ENCODE measurements around the gene GLTP.

Gene GLTP

GRCh38 chr12:109835827-109836226, 44.5 kb downstream of the GLTP start:
- no peaks in the 10 kb centered on the region for H3K27me3 ChIP-seq (ENCODE audit: control insufficient read depth, insufficient read depth, low read length)
- H3K4me2 ChIP-seq (ENCODE audit: low read length), result no peak overlapping the region
- peaks cover 6% of the 10 kb centered on the region for H3K4me1 ChIP-seq
- H3K4me3 ChIP-seq (ENCODE audit: low read depth, low read length), result no peak overlapping the region
- no peak for TF ChIP-seq CTCF (IDR thresholded peaks at IDR 0.05)
- no peak overlapping the region for H3K27ac ChIP-seq
- H3K36me3 ChIP-seq (ENCODE audit: control insufficient read depth, insufficient read depth, low read length), result no peaks in the 10 kb centered on the region
- H2AFZ ChIP-seq, result no peak overlapping the region
- H3K9me3 ChIP-seq (ENCODE audit: control insufficient read depth, low read length), result no peaks in the 10 kb centered on the region
- no peaks in the 10 kb centered on the region for H3K79me2 ChIP-seq
- no peak overlapping the region for H3K9ac ChIP-seq

GRCh38 chr12:109833307-109834189, 46.8 kb downstream of the GLTP start, which contains the start of gene TRPV4:
TRPV4 (minus strand) TSS chr12:109833398; CDS start chr12:109814796, 18,602 bp downstream.
- Histone ChIP-seq H3K36me3 (ENCODE audit: control insufficient read depth, insufficient read depth, low read length) (no peaks in the 10 kb centered on the region), H3K9ac (no peak within 1 kb of the TSS), H3K4me2 (ENCODE audit: low read length) (peak within 1 kb of the TSS; percentile 71), H3K9me3 (ENCODE audit: control insufficient read depth, low read length) (no peaks in the 10 kb centered on the region), H3K27me3 (ENCODE audit: control insufficient read depth, insufficient read depth, low read length) (no peaks in the 10 kb centered on the region), H3K27ac (no peak within 1 kb of the TSS), H3K79me2 (no peaks in the 10 kb centered on the region), H3K4me1 (no peaks in the 10 kb centered on the region), H3K4me3 (ENCODE audit: low read depth, low read length) (peak within 1 kb of the TSS; percentile 37), H2AFZ (peak within 1 kb of the TSS; percentile 78)
- no peak for TF ChIP-seq CTCF (IDR thresholded peaks at IDR 0.05)

GRCh38 chr12:109832541-109833306, 47.6 kb downstream of the GLTP start:
- no peaks in the 10 kb centered on the region for H3K79me2 ChIP-seq
- H3K4me3 ChIP-seq (ENCODE audit: low read depth, low read length), result peak overlapping the region; percentile 37
- H3K4me1 ChIP-seq, result no peaks in the 10 kb centered on the region
- peak overlapping the region; percentile 78 for H2AFZ ChIP-seq
- H3K27ac ChIP-seq, result no peak overlapping the region
- peak overlapping the region; percentile 71 for H3K4me2 ChIP-seq (ENCODE audit: low read length)
- H3K27me3 ChIP-seq (ENCODE audit: control insufficient read depth, insufficient read depth, low read length), result no peaks in the 10 kb centered on the region
- H3K9me3 ChIP-seq (ENCODE audit: control insufficient read depth, low read length), result no peaks in the 10 kb centered on the region
- no peak for TF ChIP-seq CTCF (IDR thresholded peaks at IDR 0.05)
- H3K36me3 ChIP-seq (ENCODE audit: control insufficient read depth, insufficient read depth, low read length), result no peaks in the 10 kb centered on the region
- H3K9ac ChIP-seq, result no peak overlapping the region

- H3K4me3 ChIP-seq (ENCODE audit: low read depth, low read length), result no peak overlapping the region
- H3K27me3 ChIP-seq (ENCODE audit: control insufficient read depth, insufficient read depth, low read length), result no peaks in the 10 kb centered on the region
- H3K9me3 ChIP-seq (ENCODE audit: control insufficient read depth, low read length), result no peaks in the 10 kb centered on the region
These were observed 48.4 kb downstream of the GLTP start for GRCh38 chr12:109831929-109832328.

More at GRCh38 chr12:109831929-109832328, 48.4 kb downstream of the GLTP start:
- H3K79me2 ChIP-seq, result no peaks in the 10 kb centered on the region
- H3K27ac ChIP-seq, result no peak overlapping the region
- H2AFZ ChIP-seq, result no peak overlapping the region
- no peaks in the 10 kb centered on the region for H3K4me1 ChIP-seq
- TF ChIP-seq CTCF (IDR thresholded peaks at IDR 0.05), result no peak
- H3K36me3 ChIP-seq (ENCODE audit: control insufficient read depth, insufficient read depth, low read length), result no peaks in the 10 kb centered on the region
- no peak overlapping the region for H3K4me2 ChIP-seq (ENCODE audit: low read length)
- no peak overlapping the region for H3K9ac ChIP-seq

Measured in parathyroid adenoma (tissue), 2 donors.